HG03520 (cell line): ENCODE measurements around the gene SLC5A10.
"Not testable (repeated sequence)": the region's sequence is repeated elsewhere in the genome, so short reads cannot be mapped to it uniquely, and the experiment has no call there.

ENCODE experiments used
- ATAC-seq: cut with Tn5 transposase; IDR thresholded peaks from one replicate; pipeline ENCODE4 v1.9.1; 2021; ENCODE audit warnings: mild to moderate bottlenecking, moderate library complexity; ENCODE audit not compliant: unreplicated experiment

The SLC5A10 gene

DNA sequence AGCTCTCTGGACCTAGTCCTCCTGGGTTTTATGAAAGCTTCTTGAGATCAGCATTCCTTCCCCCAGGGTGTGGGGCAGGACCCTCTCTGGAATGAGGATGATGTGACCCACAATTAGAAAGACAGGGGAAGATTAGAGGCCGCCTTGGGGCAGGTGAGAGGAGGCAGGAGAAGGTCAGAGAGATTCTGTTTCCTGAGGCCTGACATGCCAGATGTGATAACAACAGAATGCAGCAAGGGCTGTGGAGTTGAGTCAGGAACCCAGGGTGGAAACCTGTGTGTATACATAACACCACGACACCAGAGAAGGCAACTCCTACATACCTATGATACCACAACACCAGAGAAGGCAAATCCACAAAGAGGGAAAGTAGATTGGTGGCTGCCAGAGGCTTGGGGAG is 5.4 kb upstream of the SLC5A10 start:
- no peak for ATAC-seq

DNA sequence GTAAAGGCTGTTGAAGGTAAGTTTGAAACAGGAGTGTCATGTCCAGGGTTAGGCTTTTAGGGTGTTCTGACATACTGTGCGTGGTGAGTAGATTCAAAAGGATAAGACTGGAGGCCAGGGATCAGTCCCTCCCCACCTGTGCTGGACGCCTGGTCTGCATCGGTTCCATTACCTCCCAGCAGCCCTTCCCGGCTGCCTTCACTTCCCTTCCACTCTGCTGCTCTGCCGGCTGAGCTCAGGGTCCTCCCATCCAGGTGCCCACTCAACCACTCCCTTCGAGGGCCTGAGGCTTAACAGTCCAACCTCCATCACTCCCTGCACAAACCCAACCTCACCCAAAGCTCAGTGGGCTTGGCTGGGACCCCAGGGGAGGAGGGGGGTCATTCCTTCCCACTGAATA is 4.1 kb upstream of the SLC5A10 start:
- ATAC-seq = no peak

DNA sequence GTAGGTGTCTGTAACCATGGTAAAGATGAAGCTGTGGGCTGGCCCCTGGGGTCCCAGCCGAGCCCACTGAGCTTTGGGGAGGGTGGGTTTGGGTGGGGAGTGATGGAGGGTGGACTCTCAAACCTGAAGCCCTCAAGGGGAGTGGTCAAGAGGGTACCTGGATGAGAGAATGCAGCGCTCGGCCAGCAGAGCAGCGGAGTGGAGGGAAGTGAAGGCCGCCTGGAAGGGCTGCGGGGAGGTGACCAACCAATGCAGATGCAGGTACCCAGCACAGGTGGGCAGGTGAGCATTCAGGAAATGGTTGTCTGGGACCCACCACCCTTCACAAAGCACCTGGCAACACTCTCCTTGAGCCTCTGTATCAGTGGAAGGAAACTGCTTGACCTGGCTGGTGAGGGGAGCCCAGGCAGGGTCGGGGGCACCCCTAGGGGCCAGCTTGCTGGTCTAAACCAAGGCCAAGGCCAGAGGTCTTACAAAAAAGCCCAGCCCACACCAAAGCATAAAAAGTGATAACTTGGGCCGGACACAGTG is 3.4 kb upstream of the SLC5A10 start:
- ATAC-seq = no peak

DNA sequence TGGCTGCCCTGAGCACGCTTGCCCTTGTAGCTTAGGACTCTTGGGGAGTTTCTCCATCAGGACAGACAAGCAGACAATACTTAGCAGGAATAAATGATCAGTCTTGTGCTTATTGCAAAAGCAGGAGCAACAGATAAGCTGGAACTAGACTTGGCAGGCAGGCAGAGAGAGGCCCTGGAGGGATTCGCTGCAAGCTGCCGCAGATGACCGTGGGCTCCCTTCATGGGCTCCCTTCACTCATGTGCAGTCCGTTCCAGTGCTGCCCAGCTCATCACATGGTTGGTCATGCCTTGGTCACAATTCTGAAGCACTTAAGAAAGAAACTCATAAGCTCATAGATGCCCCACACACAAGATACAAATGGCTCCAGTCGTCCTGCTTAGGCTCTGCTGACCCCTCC is 2.4 kb upstream of the SLC5A10 start:
- no peak for ATAC-seq

DNA sequence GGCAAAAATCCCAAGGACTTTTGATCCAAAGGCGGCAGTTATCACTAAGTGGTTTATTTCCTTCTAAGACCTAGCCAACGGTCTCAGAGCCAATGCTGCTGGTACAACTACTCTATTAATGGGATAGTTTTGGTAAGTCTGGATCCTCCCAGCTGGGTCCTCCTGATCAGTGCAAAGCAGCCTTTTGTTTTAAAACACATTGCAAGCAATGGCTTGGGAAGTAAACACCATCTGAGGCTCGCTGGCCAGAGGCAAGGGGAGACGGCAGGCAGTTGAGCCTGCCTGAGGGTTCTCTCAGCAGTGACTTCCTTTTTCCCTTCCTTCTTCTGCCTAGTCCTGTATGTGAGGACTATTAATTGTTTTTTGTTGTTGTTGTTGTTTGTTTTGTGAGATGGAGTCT is 1.6 kb upstream of the SLC5A10 start:
- ATAC-seq = no peak

DNA sequence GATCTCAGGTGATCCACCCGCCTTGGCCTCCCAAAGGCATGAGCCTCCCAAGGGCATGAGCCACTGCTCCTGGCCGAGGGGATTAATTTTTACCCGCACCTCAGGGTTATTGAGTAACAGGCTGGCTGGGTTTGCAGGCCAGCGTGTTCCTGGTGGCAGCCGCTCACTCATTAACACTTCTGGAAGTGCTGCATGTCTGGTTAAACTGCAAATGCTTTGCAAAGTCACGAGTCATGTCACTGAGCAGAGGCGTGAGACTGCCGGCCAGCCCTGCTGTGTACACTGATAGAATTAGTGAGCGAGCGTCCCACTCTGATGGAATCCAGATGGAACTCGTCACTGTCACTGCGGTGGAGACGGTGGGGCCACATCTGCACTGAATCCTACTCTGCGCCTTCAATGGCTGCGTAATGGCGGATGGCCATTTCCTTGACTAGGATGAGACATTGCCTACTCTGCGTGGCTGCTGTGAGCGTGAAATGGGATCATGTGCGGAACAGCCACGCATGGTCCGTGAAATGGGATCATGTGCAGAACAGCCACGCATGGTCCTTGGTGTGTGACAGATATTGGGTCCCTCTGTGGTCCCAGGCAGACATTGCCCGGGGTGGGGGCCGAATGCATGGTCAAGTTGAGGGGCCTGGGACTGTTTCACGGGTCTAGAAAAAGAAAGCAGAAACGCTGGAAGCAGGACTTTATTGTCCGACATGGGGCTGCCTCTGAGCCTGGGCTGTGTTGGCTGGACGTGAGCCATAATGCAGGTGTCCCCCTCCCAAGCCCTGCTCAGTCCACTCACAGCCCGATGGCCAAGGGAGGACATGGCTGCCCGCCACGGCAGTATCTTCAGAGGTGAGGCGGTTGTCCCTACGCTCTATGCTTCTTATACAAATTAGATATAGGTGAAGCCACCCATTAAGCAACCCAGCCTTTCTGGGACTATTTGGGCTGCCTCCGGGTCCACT is 740 bp upstream of the SLC5A10 start:
- no peak for ATAC-seq

DNA sequence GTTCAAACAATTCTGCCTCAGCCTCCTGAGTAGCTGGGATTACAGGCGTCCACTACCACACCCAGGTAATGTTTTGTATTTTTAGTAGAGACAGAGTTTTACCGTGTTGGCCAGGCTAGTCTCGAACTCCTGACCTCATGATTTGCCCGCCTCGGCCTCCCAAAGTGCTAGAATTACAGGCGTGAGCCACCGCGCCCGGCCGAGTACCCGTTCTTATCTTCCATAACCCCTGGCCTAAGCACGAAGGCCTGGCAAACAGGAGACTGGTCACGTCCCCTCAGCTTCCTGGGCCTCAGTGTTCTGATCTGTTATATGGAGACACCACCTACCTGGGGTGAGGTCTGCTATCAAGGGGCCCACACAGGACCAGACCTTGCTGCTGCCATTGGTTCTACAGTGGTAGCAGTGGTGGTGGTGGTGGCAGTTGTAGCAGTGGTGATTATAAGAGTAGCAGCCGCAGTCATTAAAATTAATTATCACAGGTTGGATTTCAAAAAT is 1.3 kb downstream of the SLC5A10 start:
- ATAC-seq = no peak

DNA sequence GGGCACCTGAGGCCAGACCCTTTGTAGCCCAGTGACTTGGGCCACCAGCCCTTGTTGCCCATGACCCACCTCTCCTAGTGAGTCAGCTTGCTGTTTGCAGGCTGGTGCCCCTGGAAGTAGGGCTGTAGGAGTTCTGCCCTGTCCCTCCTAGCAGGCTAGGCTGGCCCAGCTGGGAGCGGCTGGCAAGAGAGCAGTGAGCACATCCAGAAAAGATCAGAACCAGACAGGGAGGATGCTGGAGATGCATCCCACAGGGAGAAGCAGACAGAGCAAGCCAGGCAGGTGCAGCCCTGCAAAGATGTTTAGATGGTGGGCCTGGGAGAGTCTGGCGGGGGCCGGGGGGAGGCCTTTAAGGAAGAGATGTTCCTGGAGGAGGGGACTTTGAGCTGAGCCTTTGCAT is 2.4 kb downstream of the SLC5A10 start:
- ATAC-seq = no peak

DNA sequence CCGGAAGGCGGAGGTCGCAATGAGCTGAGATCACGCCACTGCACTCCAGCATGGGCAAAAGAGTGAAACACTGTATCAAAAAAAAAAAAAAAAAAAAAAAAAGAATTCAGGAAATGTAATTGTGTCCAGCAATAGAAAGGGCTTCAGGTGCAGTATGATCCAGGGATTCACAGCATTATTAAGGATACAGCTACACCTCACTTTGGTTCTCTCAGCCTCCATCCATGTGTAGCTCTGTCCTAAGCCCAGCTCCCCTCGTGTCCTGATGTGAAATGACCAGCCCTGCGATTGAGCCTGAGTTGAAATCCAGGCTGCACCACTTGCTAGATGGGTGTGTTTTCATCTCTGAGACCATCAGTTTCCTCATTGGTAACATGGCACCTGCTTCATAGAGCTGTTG is 3.0 kb downstream of the SLC5A10 start:
- ATAC-seq = no peak

DNA sequence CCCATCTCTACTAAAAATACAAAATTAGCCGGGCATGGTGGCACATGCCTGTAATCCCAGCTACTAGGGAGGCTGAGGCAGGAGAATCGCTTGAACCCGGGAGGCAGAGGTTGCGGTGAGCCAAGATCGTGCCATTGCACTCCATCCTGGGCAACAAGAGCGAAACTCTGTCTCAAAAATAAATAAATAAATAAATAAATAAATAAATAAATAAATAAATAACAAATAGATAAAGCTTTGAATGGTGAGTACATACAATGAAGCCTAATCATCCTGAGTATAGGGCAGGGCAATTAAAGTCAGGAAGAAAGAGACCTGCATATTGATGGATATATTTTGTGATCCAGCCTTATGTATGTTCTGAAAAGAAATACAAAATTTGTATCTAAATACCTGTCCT is 4.1 kb downstream of the SLC5A10 start:
- not testable (repeated sequence) for ATAC-seq

DNA sequence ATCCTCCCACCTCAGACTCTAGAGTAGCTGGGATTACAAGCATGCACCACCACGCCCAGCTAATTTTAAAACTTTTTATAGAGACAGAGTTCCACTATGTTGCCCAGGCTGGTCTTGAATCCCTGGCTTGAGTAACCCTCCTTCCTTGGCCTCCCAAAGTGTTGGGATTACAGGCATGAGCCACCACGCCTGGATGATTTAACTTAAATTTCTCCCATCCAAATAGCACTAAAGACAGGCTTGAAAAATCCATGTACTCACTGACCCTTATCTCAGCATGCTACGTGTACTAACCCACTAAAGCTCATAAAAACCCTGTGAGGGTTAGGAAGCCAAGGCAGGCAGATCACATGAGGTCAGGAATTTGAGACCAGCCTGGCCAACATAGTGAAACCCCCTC is 4.6 kb downstream of the SLC5A10 start:
- ATAC-seq = no peak

DNA sequence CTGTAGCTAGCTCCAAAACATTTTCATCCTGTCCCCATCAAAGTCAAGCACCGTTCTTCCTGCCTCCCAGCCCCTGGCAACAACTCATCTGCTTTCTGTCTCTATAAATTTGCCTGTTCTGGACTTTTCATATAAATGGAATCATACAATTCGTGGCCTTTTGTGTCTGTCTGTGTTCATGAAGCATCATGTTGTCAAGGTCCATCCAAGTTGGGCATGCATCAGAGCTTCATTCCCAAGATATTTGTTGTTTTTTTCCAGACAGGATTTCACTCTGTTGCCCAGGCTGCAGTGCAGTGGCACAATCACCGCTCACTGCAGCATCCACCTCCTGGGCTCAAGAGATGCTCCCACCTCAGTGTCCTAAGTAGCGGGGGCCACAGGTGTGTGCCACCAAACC is 5.9 kb downstream of the SLC5A10 start:
- ATAC-seq = no peak

DNA sequence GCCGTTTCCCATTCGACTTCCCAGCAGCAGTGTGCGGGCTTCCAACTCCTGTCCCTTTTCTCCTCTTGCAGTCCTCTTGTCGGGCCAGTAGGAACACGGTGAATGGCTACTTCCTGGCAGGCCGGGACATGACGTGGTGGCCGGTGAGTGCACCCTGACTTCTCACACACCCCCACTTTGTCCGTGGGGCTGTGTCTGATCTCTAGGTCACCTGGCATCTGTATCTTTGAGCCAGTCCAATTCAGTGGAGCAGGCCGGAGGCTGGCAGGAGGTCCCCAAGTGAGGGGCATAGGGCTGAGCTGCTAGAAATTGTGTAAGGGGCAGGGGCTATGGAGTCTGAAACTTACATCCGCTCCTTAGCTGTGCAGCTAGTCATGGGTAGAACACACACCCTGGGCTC is 6.6 kb downstream of the SLC5A10 start:
- no peak for ATAC-seq

DNA sequence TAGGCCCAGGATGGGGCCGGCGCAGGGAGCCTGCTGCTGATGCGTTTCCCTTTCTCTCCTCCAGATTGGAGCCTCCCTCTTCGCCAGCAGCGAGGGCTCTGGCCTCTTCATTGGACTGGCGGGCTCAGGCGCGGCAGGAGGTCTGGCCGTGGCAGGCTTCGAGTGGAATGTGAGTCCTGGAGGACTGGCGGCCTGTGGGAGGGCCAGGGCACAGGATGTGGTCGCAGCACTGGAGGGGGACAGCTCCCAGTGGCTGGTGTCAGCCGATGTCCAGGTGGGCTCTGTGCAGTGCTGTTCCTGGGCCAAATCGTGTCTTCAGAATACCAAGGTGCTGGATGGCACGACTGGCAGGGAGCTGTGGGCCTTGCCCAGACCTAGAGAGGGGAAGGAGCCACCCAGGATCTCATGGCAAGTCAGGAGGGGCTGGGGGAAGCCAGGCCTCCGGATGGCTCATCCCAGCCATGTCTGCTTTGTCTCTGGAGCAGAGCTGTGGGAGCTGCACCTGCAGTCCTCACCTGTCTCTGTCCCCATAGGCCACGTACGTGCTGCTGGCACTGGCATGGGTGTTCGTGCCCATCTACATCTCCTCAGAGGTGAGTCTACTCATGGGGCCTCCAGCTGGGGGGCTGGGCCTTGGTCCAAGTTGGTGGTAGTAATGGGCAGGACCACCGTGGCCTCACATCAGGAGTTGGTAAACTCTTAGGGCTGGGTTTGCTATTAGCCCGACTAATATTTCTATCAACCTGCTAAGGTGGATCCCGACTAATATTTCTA is 7.3 kb downstream of the SLC5A10 start:
- no peak for ATAC-seq

DNA sequence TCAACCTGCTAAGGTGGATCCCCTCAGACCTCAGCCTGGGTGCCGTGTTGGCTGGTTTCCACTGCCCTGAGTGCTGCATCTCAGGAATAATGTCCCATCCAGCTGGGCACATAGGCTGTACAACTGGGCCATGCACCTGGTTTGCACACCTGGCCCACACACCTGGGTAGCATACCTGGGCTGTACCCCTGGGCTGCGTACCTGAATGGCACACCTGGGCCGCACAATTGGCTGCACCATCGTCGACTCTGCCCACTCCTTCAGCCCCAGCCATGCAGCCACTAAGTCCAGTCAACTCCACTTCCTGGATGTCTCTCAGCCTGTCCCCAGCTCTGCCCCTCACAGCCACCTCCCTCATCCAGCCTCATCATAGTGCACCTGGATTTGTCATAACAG is 7.9 kb downstream of the SLC5A10 start:
- ATAC-seq = no peak

DNA sequence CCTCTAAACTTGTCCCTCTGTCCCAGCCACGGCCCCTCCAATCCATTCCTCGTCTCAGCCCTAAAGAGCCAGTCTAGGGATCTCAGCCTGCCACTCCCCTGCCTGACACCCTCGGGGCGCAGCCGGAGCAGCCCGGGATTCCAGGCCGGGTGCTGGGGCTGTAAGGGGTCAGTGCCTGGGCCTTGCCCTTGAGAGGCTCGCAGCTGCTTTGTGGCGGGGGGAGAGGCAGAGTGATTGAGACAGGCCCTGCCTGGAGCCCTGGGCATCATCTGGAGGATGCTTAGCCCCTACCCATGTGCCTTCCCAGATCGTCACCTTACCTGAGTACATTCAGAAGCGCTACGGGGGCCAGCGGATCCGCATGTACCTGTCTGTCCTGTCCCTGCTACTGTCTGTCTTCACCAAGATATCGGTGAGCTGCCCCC is 8.3 kb downstream of the SLC5A10 start:
- no peak for ATAC-seq

DNA sequence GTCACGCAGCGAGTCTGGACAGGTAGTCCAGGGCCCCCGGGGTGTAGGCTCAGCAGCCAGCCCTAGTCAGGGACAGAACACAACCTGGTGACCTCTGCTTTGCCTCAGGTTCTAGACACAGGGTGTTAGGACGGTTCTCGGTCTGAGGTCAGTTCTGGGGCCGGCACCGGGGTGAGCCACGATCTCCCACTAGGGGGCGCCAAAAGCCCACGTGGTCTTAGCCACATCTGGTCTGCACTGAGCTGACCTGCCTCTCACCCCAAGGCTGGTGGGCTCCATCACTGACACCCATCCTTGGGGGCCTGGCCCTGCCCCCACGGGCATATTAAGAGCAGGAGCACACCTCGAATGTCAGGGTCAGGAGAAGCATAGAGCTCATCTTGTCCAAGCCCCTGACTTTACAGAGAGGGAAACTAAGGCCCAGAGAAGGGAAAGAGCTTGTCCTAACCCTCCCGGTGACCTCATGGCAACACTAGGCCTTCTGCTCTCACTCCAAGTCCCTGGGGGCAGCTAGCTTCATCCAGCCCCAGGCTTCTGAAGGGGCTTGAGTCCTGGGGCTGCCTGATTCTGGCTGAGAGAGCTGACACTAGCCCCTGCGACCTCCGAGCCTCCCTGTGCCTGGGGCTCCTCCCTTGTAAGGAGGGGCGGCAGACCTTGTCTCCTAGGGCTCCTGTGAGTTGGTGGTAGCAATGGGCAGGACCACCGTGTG is 9.0 kb downstream of the SLC5A10 start:
- no peak for ATAC-seq

DNA sequence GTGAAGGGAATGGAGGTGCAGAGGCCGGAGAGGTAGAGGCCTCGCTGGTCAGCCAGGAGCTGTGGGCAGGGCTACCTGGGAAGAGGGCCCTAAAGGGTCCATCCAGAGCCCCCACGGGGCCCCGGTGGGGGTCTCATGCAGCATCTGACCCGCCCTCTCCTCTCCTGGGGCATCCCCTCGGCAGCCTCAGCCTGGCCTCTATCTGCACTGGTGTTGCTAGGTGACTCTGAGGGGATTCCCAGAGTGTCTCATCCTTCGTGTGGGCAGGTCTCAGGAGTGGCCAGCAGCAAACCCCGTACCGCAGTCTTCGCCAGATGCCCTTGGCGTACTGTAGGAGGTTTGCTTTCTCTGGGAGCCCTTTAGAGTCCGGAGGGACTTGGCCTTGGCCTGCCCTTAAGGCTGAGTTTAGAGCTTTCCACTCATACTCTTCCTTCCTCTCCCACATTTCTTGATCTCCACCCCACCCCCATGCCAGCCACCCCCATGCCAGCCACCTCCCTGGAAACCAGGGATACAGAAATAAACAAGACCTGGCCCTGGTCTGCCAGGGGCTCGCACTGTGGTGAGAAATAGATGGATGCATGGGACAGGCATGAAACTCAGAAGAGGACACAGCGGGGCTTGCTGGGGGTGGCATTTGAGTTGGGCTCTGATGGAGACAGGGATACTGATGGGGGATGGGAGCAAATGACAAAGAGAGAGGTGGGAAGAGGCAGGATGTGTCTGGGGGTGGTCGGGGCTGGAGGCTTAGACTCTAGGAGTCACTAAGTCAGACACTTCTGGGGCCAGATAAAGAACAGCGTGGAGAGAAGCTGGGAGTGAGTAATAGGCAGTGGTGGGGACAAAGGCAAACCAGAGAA is 9.9 kb downstream of the SLC5A10 start:
- ATAC-seq = no peak

DNA sequence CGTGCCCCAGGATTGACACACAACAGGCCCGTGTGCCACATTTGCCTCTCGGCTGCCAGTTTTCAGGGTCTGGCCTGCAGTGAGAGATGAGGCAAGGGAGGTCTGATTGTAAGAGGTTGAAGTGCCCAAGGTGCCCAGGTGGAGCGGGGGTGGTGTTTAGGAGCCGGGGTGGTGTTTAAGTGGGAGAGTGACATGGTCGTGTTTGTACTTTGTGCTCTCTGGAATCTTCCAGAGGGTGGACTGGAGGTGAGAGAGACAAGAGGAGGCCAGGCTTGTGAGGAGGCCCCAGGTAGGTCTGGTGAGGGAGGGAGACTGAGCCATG is 10.5 kb downstream of the SLC5A10 start:
- ATAC-seq = no peak
